ENCODE data around the gene TSPOAP1.

- TF ChIP-seq CTCF (IDR thresholded peaks at IDR 0.05) (no peak), POLR2AphosphoS5 (IDR thresholded peaks at IDR 0.05) (no peak), POLR2A (IDR thresholded peaks at IDR 0.05) (no peak)
Measured at GRCh38 chr17:58326609-58327362, 1.8 kb downstream of the TSPOAP1 start.
